HepG2 (cell line): ENCODE data around the gene EMILIN1. TPM values are rescaled to one million over a fixed set of nuclear protein-coding genes. Genes with fewer than 3 reads are reported as not detected.
A peak's percentile ranks its signal among the peaks of the same experiment; 100 is the strongest.

Experiments used
- GRHL1 ChIP-seq: sonication (generic); formaldehyde crosslinking; conservative IDR thresholded peaks from 2 replicates; pipeline ENCODE4 v1.8.0; 2022; ENCODE audit warnings: missing genetic modification reagents
- LCORL ChIP-seq, 2 experiments: fragments of 450-650 bp in 1 of 2; sonication (generic) in 1 of 2; formaldehyde crosslinking in 1 of 2; IDR thresholded peaks; 2 replicates each; pipeline versions ENCODE4 v1.5.0 to v1.6.1; 2017 to 2020; ENCODE audit warnings: antibody characterized with exemption in 1 of 2, missing genetic modification reagents in 1 of 2
- MBNL3 ChIP-seq: fragments of 250-450 bp; sonication (Bioruptor Pico); conservative IDR thresholded peaks from 2 replicates; pipeline ENCODE4 v1.8.0; 2022; ENCODE audit warnings: mild to moderate bottlenecking, inconsistent platforms
- MYPOP ChIP-seq: sonication (generic); formaldehyde crosslinking; IDR thresholded peaks from 2 replicates; pipeline ENCODE4 v1.8.1; 2023; ENCODE audit warnings: mild to moderate bottlenecking, moderate library complexity, missing genetic modification reagents
- NFIC ChIP-seq: IDR thresholded peaks from 2 replicates; pipeline ENCODE4 v1.6.1; 2012; ENCODE audit warnings: mild to moderate bottlenecking, low read length, inconsistent platforms
- PAF1 ChIP-seq: IDR thresholded peaks from 2 replicates; pipeline ENCODE4 v1.6.1; 2016; ENCODE audit warnings: missing genetic modification reagents, missing compliant biosample characterization
- PHF5A ChIP-seq: IDR thresholded peaks from one replicate; pipeline ENCODE4 v1.6.1; 2018; ENCODE audit warnings: low read depth, missing genetic modification reagents; ENCODE audit not compliant: unreplicated experiment
- PRPF4 ChIP-seq: fragments of 200-400 bp; formaldehyde crosslinking; IDR thresholded peaks from 2 replicates; pipeline ENCODE4 v1.6.1; 2016; ENCODE audit warnings: low read length, low read depth; ENCODE audit not compliant: poor library complexity, severe bottlenecking
- SNRNP70 ChIP-seq: fragments of 200-400 bp; formaldehyde crosslinking; IDR thresholded peaks from 2 replicates; pipeline ENCODE4 v1.6.1; 2017; ENCODE audit warnings: mild to moderate bottlenecking, low read depth, low read length, moderate library complexity
- STAG1 ChIP-seq: sonication (generic); formaldehyde crosslinking; IDR thresholded peaks from 2 replicates; pipeline ENCODE4 v1.4.0; 2020; ENCODE audit warnings: missing genetic modification reagents
- ZFX ChIP-seq: sonication (generic); formaldehyde crosslinking; IDR thresholded peaks from 2 replicates; pipeline ENCODE4 v1.4.0; 2020; ENCODE audit warnings: mild to moderate bottlenecking, low read depth, missing genetic modification reagents, moderate library complexity
- ZNF24 ChIP-seq: fragments of 450-650 bp; IDR thresholded peaks from 2 replicates; pipeline ENCODE4 v1.6.1; 2017; ENCODE audit warnings: antibody characterized with exemption, mild to moderate bottlenecking
- ZNF30 ChIP-seq: sonication (generic); formaldehyde crosslinking; IDR thresholded peaks from 2 replicates; pipeline ENCODE4 v1.5.0; 2020; ENCODE audit warnings: mild to moderate bottlenecking, missing genetic modification reagents
- ZNF674 ChIP-seq: sonication (generic); formaldehyde crosslinking; IDR thresholded peaks from 2 replicates; pipeline ENCODE4 v1.5.0; 2020; ENCODE audit warnings: low read depth, mild to moderate bottlenecking, missing genetic modification reagents
- ZNF773 ChIP-seq: sonication (generic); formaldehyde crosslinking; IDR thresholded peaks from 2 replicates; pipeline ENCODE4 v1.4.0; 2020; ENCODE audit warnings: missing genetic modification reagents, borderline replicate concordance
- ZSCAN21 ChIP-seq: sonication (generic); formaldehyde crosslinking; IDR thresholded peaks from 2 replicates; pipeline ENCODE4 v1.8.0; 2022; ENCODE audit warnings: mild to moderate bottlenecking, missing genetic modification reagents, moderate library complexity, borderline replicate concordance
- polyA plus RNA-seq, 8 experiments: library from polyadenylated mRNA; depleted of rRNA in 3 of 8; stranded (reverse) in 7 of 8; unstranded in 1 of 8; fragments of >200 nt; fragmentation: Illumina TruSeq in 4 of 8; extraction: Trizol in 4 of 8; gene quantifications; 2 replicates each; pipeline versions ENCODE4 v1.2.1 to v1.2.3, GENCODE V29; 2011 to 2016; ENCODE audit warnings: low read depth in 4 of 8, missing spikeins in 1 of 8, mixed read lengths in 1 of 8; ENCODE audit not compliant: insufficient read depth in 1 of 8
- total RNA-seq, 5 experiments: library from RNA; depleted of rRNA; stranded (reverse); fragments of >200 nt; fragmentation: Illumina TruSeq; extraction: Trizol; gene quantifications; 2 replicates each; pipeline ENCODE4 v1.2.3, GENCODE V29; 2016; ENCODE audit warnings: low read depth in 1 of 5
- TF ChIP-seq, protein P1 (sequence below): sonication (generic); formaldehyde crosslinking; IDR thresholded peaks from 2 replicates; pipeline ENCODE4 v1.5.1; 2020; ENCODE audit warnings: mild to moderate bottlenecking, missing genetic modification reagents, borderline replicate concordance
- TF ChIP-seq, protein P2 (sequence below): sonication (generic); formaldehyde crosslinking; IDR thresholded peaks from 2 replicates; pipeline ENCODE4 v1.5.0; 2020; ENCODE audit warnings: missing genetic modification reagents, mild to moderate bottlenecking, borderline replicate concordance

Gene EMILIN1
- total and polyA plus RNA-seq, 2 of the 13 experiments (the other 11 are each of a cell fraction or from before 2014, with no cell fraction given), result 8.1 to 9.7 TPM

DNA sequence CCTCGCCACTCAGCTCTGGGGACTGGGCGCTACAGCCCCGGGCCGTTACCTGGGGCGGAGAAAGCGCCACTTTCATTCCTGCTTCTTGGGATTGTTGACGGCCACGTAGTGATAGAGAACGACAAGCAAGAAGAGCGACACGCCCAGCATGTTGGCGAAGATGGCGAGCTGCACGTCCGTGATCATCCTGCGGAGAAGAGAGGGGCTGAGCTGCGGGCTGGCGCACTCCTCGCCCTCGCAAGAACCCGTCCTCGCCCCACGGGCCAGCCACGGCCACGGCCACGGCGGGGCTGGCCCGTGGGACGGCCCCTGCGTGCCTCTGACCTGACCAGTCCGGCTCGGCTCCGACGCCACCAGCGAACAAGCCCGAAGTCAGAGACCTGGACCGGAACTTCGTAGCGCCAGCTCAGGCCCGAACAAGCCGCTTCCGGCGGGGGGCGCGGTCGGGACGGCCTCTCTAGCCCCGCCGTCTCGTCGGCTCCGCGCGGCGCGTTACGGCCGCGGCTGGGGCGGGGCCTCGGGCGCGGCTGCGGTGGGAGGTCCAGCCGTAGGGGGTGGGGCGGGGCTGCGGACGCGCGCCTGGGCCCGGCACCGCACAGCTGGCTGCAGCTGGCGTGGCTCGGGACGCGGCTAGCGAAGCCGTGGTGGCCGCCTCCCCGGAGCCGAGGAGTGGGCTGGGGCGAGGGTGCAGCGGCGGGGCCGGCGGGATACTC, 7.0 kb upstream of the EMILIN1 start, which contains the start of gene OST4 (continued):
- TF ChIP-seq SNRNP70 (no peak), ZNF30 (CRISPR knock-in tag) (no peak), ZNF674 (no peak), PRPF4 (no peak), STAG1 (CRISPR knock-in tag) (no peak), LCORL (IDR thresholded peaks at IDR 0.05) (no peak), LCORL (CRISPR knock-in tag; IDR thresholded peaks at IDR 0.05) (0 out of 2 replicates have a peak, but pooled peaks have one; percentile 16), ZNF773 (CRISPR knock-in tag) (peak; percentile 72; the same call in 1 of the 2 replicates), MBNL3 (CRISPR knock-in tag) (no peak), MYPOP (CRISPR knock-in tag) (no peak), PHF5A (CRISPR knock-in tag) (no peak), NFIC (no peak), ZSCAN21 (CRISPR knock-in tag) (peak; percentile 81), ZFX (CRISPR knock-in tag) (peak; percentile 82), PAF1 (CRISPR knock-in tag) (no peak), GRHL1 (CRISPR knock-in tag) (no peak), ZNF24 (no peak)
- TF ChIP-seq, protein P1, sequence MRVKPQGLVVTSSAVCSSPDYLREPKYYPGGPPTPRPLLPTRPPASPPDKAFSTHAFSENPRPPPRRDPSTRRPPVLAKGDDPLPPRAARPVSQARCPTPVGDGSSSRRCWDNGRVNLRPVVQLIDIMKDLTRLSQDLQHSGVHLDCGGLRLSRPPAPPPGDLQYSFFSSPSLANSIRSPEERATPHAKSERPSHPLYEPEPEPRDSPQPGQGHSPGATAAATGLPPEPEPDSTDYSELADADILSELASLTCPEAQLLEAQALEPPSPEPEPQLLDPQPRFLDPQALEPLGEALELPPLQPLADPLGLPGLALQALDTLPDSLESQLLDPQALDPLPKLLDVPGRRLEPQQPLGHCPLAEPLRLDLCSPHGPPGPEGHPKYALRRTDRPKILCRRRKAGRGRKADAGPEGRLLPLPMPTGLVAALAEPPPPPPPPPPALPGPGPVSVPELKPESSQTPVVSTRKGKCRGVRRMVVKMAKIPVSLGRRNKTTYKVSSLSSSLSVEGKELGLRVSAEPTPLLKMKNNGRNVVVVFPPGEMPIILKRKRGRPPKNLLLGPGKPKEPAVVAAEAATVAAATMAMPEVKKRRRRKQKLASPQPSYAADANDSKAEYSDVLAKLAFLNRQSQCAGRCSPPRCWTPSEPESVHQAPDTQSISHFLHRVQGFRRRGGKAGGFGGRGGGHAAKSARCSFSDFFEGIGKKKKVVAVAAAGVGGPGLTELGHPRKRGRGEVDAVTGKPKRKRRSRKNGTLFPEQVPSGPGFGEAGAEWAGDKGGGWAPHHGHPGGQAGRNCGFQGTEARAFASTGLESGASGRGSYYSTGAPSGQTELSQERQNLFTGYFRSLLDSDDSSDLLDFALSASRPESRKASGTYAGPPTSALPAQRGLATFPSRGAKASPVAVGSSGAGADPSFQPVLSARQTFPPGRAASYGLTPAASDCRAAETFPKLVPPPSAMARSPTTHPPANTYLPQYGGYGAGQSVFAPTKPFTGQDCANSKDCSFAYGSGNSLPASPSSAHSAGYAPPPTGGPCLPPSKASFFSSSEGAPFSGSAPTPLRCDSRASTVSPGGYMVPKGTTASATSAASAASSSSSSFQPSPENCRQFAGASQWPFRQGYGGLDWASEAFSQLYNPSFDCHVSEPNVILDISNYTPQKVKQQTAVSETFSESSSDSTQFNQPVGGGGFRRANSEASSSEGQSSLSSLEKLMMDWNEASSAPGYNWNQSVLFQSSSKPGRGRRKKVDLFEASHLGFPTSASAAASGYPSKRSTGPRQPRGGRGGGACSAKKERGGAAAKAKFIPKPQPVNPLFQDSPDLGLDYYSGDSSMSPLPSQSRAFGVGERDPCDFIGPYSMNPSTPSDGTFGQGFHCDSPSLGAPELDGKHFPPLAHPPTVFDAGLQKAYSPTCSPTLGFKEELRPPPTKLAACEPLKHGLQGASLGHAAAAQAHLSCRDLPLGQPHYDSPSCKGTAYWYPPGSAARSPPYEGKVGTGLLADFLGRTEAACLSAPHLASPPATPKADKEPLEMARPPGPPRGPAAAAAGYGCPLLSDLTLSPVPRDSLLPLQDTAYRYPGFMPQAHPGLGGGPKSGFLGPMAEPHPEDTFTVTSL (CRISPR knock-in tag), result 0 out of 2 replicates have a peak, but pooled peaks have one; percentile 0
- TF ChIP-seq, protein P2, sequence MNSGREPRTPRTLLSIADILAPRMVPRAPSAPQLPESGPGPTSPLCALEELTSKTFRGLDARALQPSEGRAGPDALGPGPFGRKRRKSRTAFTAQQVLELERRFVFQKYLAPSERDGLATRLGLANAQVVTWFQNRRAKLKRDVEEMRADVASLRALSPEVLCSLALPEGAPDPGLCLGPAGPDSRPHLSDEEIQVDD, result peak; percentile 49; the same call in 1 of the 2 replicates
